ENCODE results near the gene FOXP1. TPM values are rescaled to one million over a fixed set of nuclear protein-coding genes. Genes with fewer than 3 reads are reported as not detected.

FOXP1 gene
- total RNA-seq (2014; rRNA removed; shearing (Covaris generic)) = 21.6 and 24.8 TPM in 2 replicates

- Histone ChIP-seq H3K4me3 (peak within 1 kb of the TSS; percentile 60), H3K9me3 (replicated peaks) (no peaks in the 10 kb centered on the region), H3K36me3 (no peaks in the 10 kb centered on the region), H3K27ac (no peak within 1 kb of the TSS), H3K4me1 (no peaks in the 10 kb centered on the region), H3K27me3 (peaks cover 3% of the 10 kb centered on the region; the same call in 1 of the 2 replicates)
- DNase-seq = peak; percentile 5 to 20
These were observed at the start of gene FOXP1 for GRCh38 chr3:71583566-71584393. Gene FOXP1 (minus strand): TSS chr3:71583728. CDS start chr3:71198381, 385,347 bp downstream.

- Histone ChIP-seq H3K9me3 (replicated peaks) (no peaks in the 10 kb centered on the region), H3K36me3 (no peaks in the 10 kb centered on the region), H3K4me1 (no peaks in the 10 kb centered on the region), H3K27me3 (no peaks in the 10 kb centered on the region), H3K27ac (no peak overlapping the region), H3K4me3 (no peak overlapping the region)
- DNase-seq = no peak
These were observed 46.2 kb upstream of the FOXP1 start for GRCh38 chr3:71629711-71630110.

GRCh38 chr3:71629289-71629688, 45.8 kb upstream of the FOXP1 start:
- H3K4me3 ChIP-seq = no peak overlapping the region
- H3K4me1 ChIP-seq = no peaks in the 10 kb centered on the region
- H3K27me3 ChIP-seq = no peaks in the 10 kb centered on the region
- H3K36me3 ChIP-seq = no peaks in the 10 kb centered on the region
- no peak overlapping the region for H3K27ac ChIP-seq
- DNase-seq = no peak
- H3K9me3 ChIP-seq (replicated peaks) = no peaks in the 10 kb centered on the region

GRCh38 chr3:71628522-71628921, 45.0 kb upstream of the FOXP1 start:
- no peak for DNase-seq

GRCh38 chr3:71625676-71626075, 42.1 kb upstream of the FOXP1 start:
- Histone ChIP-seq H3K27me3 (no peaks in the 10 kb centered on the region), H3K36me3 (no peaks in the 10 kb centered on the region), H3K27ac (no peak overlapping the region), H3K4me1 (no peaks in the 10 kb centered on the region), H3K4me3 (no peak overlapping the region), H3K9me3 (replicated peaks) (no peaks in the 10 kb centered on the region)
- no peak for DNase-seq

More at GRCh38 chr3:71628522-71628921, 45.0 kb upstream of the FOXP1 start:
- H3K27me3 ChIP-seq = no peaks in the 10 kb centered on the region
- H3K27ac ChIP-seq = no peak overlapping the region
- no peaks in the 10 kb centered on the region for H3K4me1 ChIP-seq
- H3K4me3 ChIP-seq = no peak overlapping the region
- no peaks in the 10 kb centered on the region for H3K9me3 ChIP-seq (replicated peaks)
- H3K36me3 ChIP-seq = no peaks in the 10 kb centered on the region

DNA sequence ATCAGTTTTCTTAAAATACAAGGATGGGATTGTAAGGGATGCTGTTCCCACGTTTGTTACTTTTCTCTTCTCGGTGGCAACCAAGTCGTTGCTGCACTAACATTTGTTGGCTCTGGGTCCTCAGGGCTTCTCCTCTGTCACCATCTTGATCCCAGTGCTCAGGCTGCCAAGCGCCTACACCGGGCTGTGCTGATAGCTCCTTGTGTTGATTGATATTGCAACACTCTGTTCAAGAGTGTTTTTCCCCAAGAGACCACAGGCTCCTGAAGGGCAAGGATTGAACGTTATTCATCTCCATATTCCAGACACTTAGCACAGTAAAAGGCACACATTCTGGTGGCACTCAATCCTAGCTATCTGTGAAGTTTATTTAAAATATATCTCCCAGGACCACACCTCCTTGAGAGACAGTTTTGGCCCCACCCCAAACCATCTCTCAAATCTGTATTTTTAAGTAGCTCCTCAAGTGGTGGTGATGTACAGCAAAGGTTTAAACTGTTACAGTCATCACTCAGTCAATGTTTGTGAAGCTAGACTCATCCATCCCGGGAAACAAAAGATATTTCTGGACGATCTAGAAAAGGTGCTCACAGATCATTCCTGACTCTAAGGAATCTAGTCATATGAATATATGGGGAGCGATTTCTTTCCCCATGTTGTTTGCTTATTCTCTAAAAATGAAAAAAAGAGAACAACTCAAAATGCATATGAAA, 38.5 kb upstream of the FOXP1 start:
- no peaks in the 10 kb centered on the region for H3K27me3 ChIP-seq
- H3K9me3 ChIP-seq (replicated peaks) = no peaks in the 10 kb centered on the region

DNA sequence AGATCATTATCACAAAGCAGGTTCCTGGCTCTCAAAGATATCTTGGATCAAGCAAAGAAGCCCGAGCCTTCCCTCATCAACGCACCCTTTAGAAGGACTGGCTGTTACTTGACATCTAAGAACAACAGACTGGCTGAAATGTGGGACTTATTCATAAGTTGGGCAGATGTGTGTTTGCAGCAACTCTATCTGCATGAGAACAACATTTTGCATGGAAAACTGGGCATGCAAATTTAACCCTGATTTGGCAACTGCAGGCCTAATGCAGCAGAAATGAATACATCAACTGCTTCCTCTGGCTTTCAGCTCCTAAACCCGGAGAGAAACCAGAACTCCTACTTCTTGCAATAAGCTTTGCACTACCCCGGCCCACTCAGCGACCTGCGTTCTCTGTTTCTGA, 35.0 kb upstream of the FOXP1 start:
- no peak overlapping the region for H3K4me3 ChIP-seq
- H3K9me3 ChIP-seq (replicated peaks) = no peaks in the 10 kb centered on the region
- no peak overlapping the region for H3K27ac ChIP-seq
- no peak for DNase-seq
- no peaks in the 10 kb centered on the region for H3K27me3 ChIP-seq
- no peaks in the 10 kb centered on the region for H3K4me1 ChIP-seq
- no peaks in the 10 kb centered on the region for H3K36me3 ChIP-seq

More for the DNA sequence above, 38.5 kb upstream of the FOXP1 start:
- no peak for DNase-seq
- Histone ChIP-seq H3K4me1 (no peaks in the 10 kb centered on the region), H3K36me3 (no peaks in the 10 kb centered on the region), H3K4me3 (no peak overlapping the region), H3K27ac (no peak overlapping the region)

DNA sequence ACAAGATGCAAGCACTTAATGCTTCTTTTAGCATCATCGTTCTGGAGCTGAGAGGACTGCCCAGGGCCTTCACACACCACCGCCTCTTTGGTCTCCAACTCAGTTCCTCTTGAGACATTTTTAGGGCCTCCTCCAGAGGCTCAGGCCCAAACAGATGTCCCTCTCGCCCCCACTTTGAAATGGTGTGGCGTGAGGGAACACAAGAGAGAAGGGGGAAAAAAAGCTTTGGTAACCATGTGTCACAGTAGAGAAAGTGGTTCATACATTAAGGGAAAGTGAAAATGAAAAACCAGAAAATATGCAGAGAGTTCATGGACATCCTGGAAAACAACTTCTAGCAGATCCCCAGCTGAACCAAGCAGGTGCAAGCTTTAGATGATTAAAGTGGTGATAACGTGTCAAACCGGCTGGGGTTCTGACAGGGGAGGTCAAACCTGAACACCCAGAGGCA, 33.1 kb upstream of the FOXP1 start:
- Histone ChIP-seq H3K9me3 (replicated peaks) (no peaks in the 10 kb centered on the region), H3K27me3 (no peaks in the 10 kb centered on the region), H3K4me1 (no peaks in the 10 kb centered on the region), H3K4me3 (no peak overlapping the region), H3K27ac (no peak overlapping the region), H3K36me3 (no peaks in the 10 kb centered on the region)
- DNase-seq = no peak

DNA sequence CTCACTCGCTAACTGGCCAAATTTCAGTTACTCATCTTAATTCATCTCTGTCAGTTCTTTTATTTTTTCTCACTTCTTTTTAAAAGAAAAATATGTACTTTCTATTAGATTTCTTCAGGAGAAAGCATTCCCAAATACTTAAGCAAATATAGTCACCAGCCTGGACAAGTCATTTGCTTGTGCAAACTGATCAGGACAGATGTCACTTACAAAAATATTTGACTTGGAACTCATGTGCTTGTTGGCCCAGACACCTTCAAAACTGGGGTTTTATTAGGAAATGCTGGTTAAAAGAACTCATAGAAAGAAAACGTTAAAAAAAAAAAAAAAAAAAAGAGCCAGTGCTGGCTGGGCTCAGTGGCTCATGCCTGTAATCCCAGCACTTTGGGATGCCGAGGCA, 31.3 kb upstream of the FOXP1 start:
- no peak overlapping the region for H3K27ac ChIP-seq
- H3K9me3 ChIP-seq (replicated peaks) = no peaks in the 10 kb centered on the region

DNA sequence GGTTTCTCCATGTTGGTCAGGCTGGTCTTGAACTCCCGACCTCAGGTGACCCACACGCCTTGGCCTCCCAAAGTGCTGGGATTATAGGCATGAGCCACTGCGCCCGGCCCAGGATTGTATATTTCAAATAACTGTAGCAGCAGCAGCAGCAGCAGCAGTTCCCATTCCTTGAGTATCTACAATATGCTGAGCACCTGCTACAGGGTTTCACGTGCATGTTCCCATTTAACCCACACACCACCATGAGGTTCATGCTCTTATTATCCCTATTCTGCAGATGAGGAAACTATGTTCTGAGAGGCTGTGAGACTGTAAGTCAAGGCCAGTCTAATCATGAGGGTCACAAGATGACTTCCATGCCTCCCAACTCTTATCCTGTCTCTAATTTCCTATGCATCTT, 30.9 kb upstream of the FOXP1 start:
- Histone ChIP-seq H3K27me3 (no peaks in the 10 kb centered on the region), H3K4me3 (no peak overlapping the region), H3K9me3 (replicated peaks) (no peaks in the 10 kb centered on the region), H3K4me1 (no peaks in the 10 kb centered on the region), H3K27ac (no peak overlapping the region), H3K36me3 (no peaks in the 10 kb centered on the region)
- DNase-seq = no peak

More for the DNA sequence above, 31.3 kb upstream of the FOXP1 start:
- DNase-seq = no peak
- H3K36me3 ChIP-seq = no peaks in the 10 kb centered on the region
- no peaks in the 10 kb centered on the region for H3K27me3 ChIP-seq
- H3K4me3 ChIP-seq = no peak overlapping the region
- H3K4me1 ChIP-seq = no peaks in the 10 kb centered on the region

DNA sequence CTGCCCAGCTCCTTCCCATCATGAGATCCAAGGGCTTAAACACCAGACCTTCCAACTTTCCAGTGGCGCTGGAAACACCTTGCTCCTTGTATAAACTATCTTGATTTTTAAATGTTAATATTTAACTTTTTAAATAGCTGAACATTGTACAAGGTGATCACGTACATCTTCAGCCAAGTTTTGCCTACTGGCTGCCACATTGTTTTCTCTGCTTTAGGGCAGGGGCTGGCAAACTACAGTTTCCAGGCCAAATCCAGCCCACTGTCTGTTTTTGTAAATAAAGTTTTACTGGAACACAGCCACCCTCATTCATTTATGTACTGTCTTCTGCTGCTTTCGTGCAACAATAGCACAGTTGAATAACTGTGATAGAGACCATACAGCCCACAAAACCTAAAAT, 27.6 kb upstream of the FOXP1 start:
- DNase-seq = no peak
- Histone ChIP-seq H3K4me3 (no peak overlapping the region), H3K36me3 (no peaks in the 10 kb centered on the region), H3K4me1 (no peaks in the 10 kb centered on the region), H3K27me3 (no peaks in the 10 kb centered on the region), H3K9me3 (replicated peaks) (no peaks in the 10 kb centered on the region), H3K27ac (no peak overlapping the region)

DNA sequence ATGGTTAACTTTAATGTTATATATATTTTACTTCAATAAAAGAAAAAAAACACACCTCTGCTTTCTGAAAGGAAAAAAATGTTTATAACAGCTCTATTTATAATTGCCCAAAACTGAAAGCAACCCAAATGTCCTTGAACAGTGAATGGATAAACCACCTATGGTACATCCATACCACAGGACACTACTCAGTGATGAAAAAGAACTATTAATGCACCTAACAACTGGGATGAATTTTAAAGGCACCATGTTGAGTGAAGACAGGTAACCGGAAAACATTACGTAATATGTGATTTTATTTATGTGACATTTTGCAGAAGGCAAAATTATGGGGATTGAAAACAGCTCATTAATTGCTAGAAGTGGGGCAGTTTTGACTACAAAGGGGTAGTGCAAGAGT, 23.8 kb upstream of the FOXP1 start:
- no peaks in the 10 kb centered on the region for H3K36me3 ChIP-seq
- no peak overlapping the region for H3K4me3 ChIP-seq
- no peak for DNase-seq
- H3K27ac ChIP-seq = no peak overlapping the region
- H3K4me1 ChIP-seq = no peaks in the 10 kb centered on the region
- H3K27me3 ChIP-seq = no peaks in the 10 kb centered on the region
- H3K9me3 ChIP-seq (replicated peaks) = no peaks in the 10 kb centered on the region

DNA sequence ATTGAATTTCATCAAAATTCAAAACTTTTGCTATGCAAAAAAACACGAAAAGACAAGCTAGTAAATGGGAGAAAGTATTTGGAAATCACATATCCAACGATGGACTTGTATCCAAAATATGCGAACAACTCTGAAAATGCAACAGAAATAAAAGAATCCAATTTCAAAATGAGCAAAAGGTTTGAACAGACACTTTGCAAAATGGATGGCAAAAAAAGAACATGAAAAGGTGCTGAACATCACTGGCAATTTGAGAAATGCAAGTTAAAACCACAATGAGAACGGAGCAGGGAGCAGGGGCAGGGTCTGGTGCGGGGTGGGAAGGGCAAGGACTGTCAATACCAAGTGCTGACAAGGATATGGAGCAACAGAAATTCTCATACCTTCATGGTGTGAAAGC, 23.1 kb upstream of the FOXP1 start:
- DNase-seq = no peak
- H3K9me3 ChIP-seq (replicated peaks) = no peaks in the 10 kb centered on the region
- no peak overlapping the region for H3K4me3 ChIP-seq
- no peaks in the 10 kb centered on the region for H3K4me1 ChIP-seq
- H3K36me3 ChIP-seq = no peaks in the 10 kb centered on the region
- no peaks in the 10 kb centered on the region for H3K27me3 ChIP-seq
- H3K27ac ChIP-seq = no peak overlapping the region

- no peaks in the 10 kb centered on the region for H3K9me3 ChIP-seq (replicated peaks)
- H3K4me3 ChIP-seq = no peak overlapping the region
- no peak for DNase-seq
- no peak overlapping the region for H3K27ac ChIP-seq
- H3K4me1 ChIP-seq = no peaks in the 10 kb centered on the region
- no peaks in the 10 kb centered on the region for H3K36me3 ChIP-seq
- no peaks in the 10 kb centered on the region for H3K27me3 ChIP-seq
These were observed 18.7 kb upstream of the FOXP1 start for GRCh38 chr3:71602256-71602655.

GRCh38 chr3:71601811-71602210, 18.3 kb upstream of the FOXP1 start:
- no peaks in the 10 kb centered on the region for H3K9me3 ChIP-seq (replicated peaks)
- DNase-seq = no peak
- H3K4me3 ChIP-seq = no peak overlapping the region
- H3K27me3 ChIP-seq = no peaks in the 10 kb centered on the region
- H3K36me3 ChIP-seq = no peaks in the 10 kb centered on the region
- no peak overlapping the region for H3K27ac ChIP-seq
- no peaks in the 10 kb centered on the region for H3K4me1 ChIP-seq
